Activated B cell treated with CpG ODN at 0.5 μM for 24 hours (primary cell): ENCODE measurements around the gene WNT1. TPM values are rescaled to one million over a fixed set of nuclear protein-coding genes. Genes with fewer than 3 reads are reported as not detected.

Experiments used
- ATAC-seq: fragments of 200-7000 bp; cut with Tn5 transposase; one replicate; pipeline ENCODE4 v1.10.0; 2021; ENCODE audit warnings: low read depth, mild to moderate bottlenecking, moderate library complexity
- CTCF ChIA-PET: fragments of 350-600 bp; sonication (Branson Sonifier 250); formaldehyde crosslinking; loops from one replicate; lab custom pipeline; 2021; ENCODE audit warnings: antibody characterized with exemption; lab: Charles Lee
- POLR2A ChIA-PET: fragments of 350-600 bp; sonication (Branson Sonifier 250); formaldehyde crosslinking; loops from one replicate; lab custom pipeline; 2021; ENCODE audit warnings: antibody characterized with exemption; lab: Charles Lee
- DNase-seq: peaks from one replicate; pipeline ENCODE4 v3.0.0; 2022
- H3K27ac Mint-ChIP-seq: one replicate; pipeline ENCODE4 v1.8.0; 2020; ENCODE audit warnings: mixed read lengths
- H3K27me3 Mint-ChIP-seq: one replicate; pipeline ENCODE4 v1.8.0; 2021; ENCODE audit warnings: mixed read lengths
- H3K36me3 Mint-ChIP-seq: one replicate; pipeline ENCODE4 v1.8.0; 2021; ENCODE audit warnings: low read depth, mixed read lengths
- H3K4me1 Mint-ChIP-seq: one replicate; pipeline ENCODE4 v1.8.0; 2021; ENCODE audit warnings: mixed read lengths
- H3K4me3 Mint-ChIP-seq: one replicate; pipeline ENCODE4 v1.8.0; 2020; ENCODE audit warnings: mild to moderate bottlenecking, mixed read lengths
- H3K9me3 Mint-ChIP-seq: one replicate; pipeline ENCODE4 v1.8.0; 2020; ENCODE audit warnings: mixed read lengths
- CTCF ChIP-seq: fragments of 200-600 bp; IDR thresholded peaks from one replicate; pipeline ENCODE4 v1.8.0; 2022; ENCODE audit warnings: antibody characterized with exemption, mild to moderate bottlenecking
- intact Hi-C: fragments of 100-400 bp; cut with micrococcal nuclease; formaldehyde crosslinking; loops from one replicate; pipeline ENCODE4 v1.15.1; 2024
- total RNA-seq: library from RNA; stranded (reverse); gene quantifications from 2 replicates; pipeline ENCODE4 v1.2.3, GENCODE V29; 2022

WNT1 gene
- total RNA-seq, 1 donor from 2014 or later: not detected

- H3K9me3 Mint-ChIP-seq: no peaks in the 10 kb centered on the region
- TF ChIP-seq CTCF: no peak
- CTCF ChIA-PET: no interaction called here
- POLR2A ChIA-PET: no interaction called here
- no peak for DNase-seq
- H3K4me3 Mint-ChIP-seq: no peak overlapping the region
- H3K27me3 Mint-ChIP-seq: no peaks in the 10 kb centered on the region
- ATAC-seq: no peak
- H3K27ac Mint-ChIP-seq: no peak overlapping the region
- no peaks in the 10 kb centered on the region for H3K4me1 Mint-ChIP-seq
- H3K36me3 Mint-ChIP-seq: peaks cover 61% of the 10 kb centered on the region
- intact Hi-C loops: no loop called here
Observed at GRCh38 chr12:49008943-49009342, 30.8 kb downstream of the WNT1 start.

GRCh38 chr12:49010092-49010668, 32.1 kb downstream of the WNT1 start:
- no peak overlapping the region for H3K4me3 Mint-ChIP-seq
- ChIA-PET CTCF (interaction anchor here (1.1 kb wide), 1 partner anchor 13 kb away, joined by 5 read pairs; no protein-coding TSS in a partner anchor), POLR2A (no interaction called here)
- no peaks in the 10 kb centered on the region for H3K27me3 Mint-ChIP-seq
- no peaks in the 10 kb centered on the region for H3K9me3 Mint-ChIP-seq
- H3K27ac Mint-ChIP-seq: no peak overlapping the region
- no peak for DNase-seq
- ATAC-seq: no peak
- intact Hi-C loops: no loop called here
- H3K4me1 Mint-ChIP-seq: peaks cover 2% of the 10 kb centered on the region
- H3K36me3 Mint-ChIP-seq: peaks cover 52% of the 10 kb centered on the region
- no peak for TF ChIP-seq CTCF

GRCh38 chr12:49012739-49013138, 34.6 kb downstream of the WNT1 start:
- ChIA-PET CTCF (no interaction called here), POLR2A (no interaction called here)
- Mint-ChIP-seq H3K9me3 (no peaks in the 10 kb centered on the region), H3K4me3 (no peak overlapping the region), H3K36me3 (peaks cover 53% of the 10 kb centered on the region), H3K27me3 (no peaks in the 10 kb centered on the region), H3K27ac (no peak overlapping the region), H3K4me1 (peaks cover 16% of the 10 kb centered on the region)
- intact Hi-C loops: no loop called here
- ATAC-seq (no peak), DNase-seq (no peak)
- no peak for TF ChIP-seq CTCF

GRCh38 chr12:49013428-49013827, 35.3 kb downstream of the WNT1 start:
- Mint-ChIP-seq H3K36me3 (peaks cover 50% of the 10 kb centered on the region), H3K4me1 (peaks cover 20% of the 10 kb centered on the region), H3K9me3 (no peaks in the 10 kb centered on the region), H3K4me3 (no peak overlapping the region), H3K27ac (no peak overlapping the region), H3K27me3 (no peaks in the 10 kb centered on the region)
- no peak for TF ChIP-seq CTCF
- ChIA-PET CTCF (no interaction called here), POLR2A (no interaction called here)
- ATAC-seq: no peak
- DNase-seq: no peak
- intact Hi-C loops: no loop called here

GRCh38 chr12:49014547-49014946, 36.4 kb downstream of the WNT1 start:
- Mint-ChIP-seq H3K9me3 (no peaks in the 10 kb centered on the region), H3K4me3 (no peak overlapping the region), H3K27ac (no peak overlapping the region), H3K27me3 (no peaks in the 10 kb centered on the region), H3K4me1 (peaks cover 26% of the 10 kb centered on the region), H3K36me3 (peaks cover 49% of the 10 kb centered on the region)
- no peak for ATAC-seq
- CTCF ChIA-PET: interaction anchor here (0.7 to 1.4 kb wide), 2 partner anchors 29 to 90 kb away, joined by 3 read pairs; no protein-coding TSS in a partner anchor
- TF ChIP-seq CTCF: no peak
- no peak for DNase-seq
- intact Hi-C loops: no loop called here
- POLR2A ChIA-PET: no interaction called here
